HepG2 (cell line): ENCODE results near the gene KIF22. TPM values are rescaled to one million over a fixed set of nuclear protein-coding genes. Genes with fewer than 3 reads are reported as not detected.
A peak's percentile ranks its signal among the peaks of the same experiment; 100 is the strongest.

ENCODE experiments used
- CHD2 ChIP-seq: IDR thresholded peaks from 2 replicates; pipeline ENCODE4 v1.6.1; 2011; ENCODE audit warnings: low read depth, low read length, improper control_type of control experiment
- DR1 ChIP-seq: sonication (generic); formaldehyde crosslinking; IDR thresholded peaks from 2 replicates; pipeline ENCODE4 v1.8.0; 2021; ENCODE audit warnings: mild to moderate bottlenecking, missing genetic modification reagents, inconsistent platforms
- FOSL2 ChIP-seq: sonication (generic); formaldehyde crosslinking; IDR thresholded peaks from 2 replicates; pipeline ENCODE4 v1.4.0; 2020; ENCODE audit warnings: missing genetic modification reagents
- FOXO4 ChIP-seq: sonication (generic); formaldehyde crosslinking; conservative IDR thresholded peaks from 2 replicates; pipeline ENCODE4 v1.8.1; 2023; ENCODE audit warnings: missing genetic modification reagents
- HNF1B ChIP-seq: sonication (generic); formaldehyde crosslinking; IDR thresholded peaks from 2 replicates; pipeline ENCODE4 v1.5.1; 2020; ENCODE audit warnings: mild to moderate bottlenecking, moderate library complexity, missing genetic modification reagents
- HNRNPK ChIP-seq: fragments of 200-400 bp; formaldehyde crosslinking; IDR thresholded peaks from 2 replicates; pipeline ENCODE4 v1.6.1; 2018; ENCODE audit warnings: low read length, low read depth, moderate library complexity, mild to moderate bottlenecking; ENCODE audit not compliant: poor library complexity, severe bottlenecking
- JUND ChIP-seq: sonication (generic); formaldehyde crosslinking; IDR thresholded peaks from 2 replicates; pipeline ENCODE4 v1.8.0; 2022; ENCODE audit warnings: mild to moderate bottlenecking, missing genetic modification reagents
- NCOA2 ChIP-seq: sonication (generic); formaldehyde crosslinking; IDR thresholded peaks from 2 replicates; pipeline ENCODE4 v1.8.0; 2022; ENCODE audit warnings: inconsistent platforms
- PATZ1 ChIP-seq: sonication (generic); formaldehyde crosslinking; IDR thresholded peaks from 2 replicates; pipeline ENCODE4 v1.4.0; 2020; ENCODE audit warnings: missing genetic modification reagents
- PAWR ChIP-seq: sonication (generic); formaldehyde crosslinking; IDR thresholded peaks from 2 replicates; pipeline ENCODE4 v1.4.0; 2020; ENCODE audit warnings: missing genetic modification reagents, mild to moderate bottlenecking, borderline replicate concordance
- PBX2 ChIP-seq: IDR thresholded peaks from 2 replicates; pipeline ENCODE4 v1.6.1; 2016; ENCODE audit warnings: control low read depth
- PLSCR1 ChIP-seq: sonication (generic); formaldehyde crosslinking; IDR thresholded peaks from 2 replicates; pipeline ENCODE4 v1.5.0; 2020; ENCODE audit warnings: missing genetic modification reagents, mild to moderate bottlenecking, borderline replicate concordance
- TBX3 ChIP-seq: fragments of 450-650 bp; IDR thresholded peaks from 2 replicates; pipeline ENCODE4 v1.6.1; 2017; ENCODE audit warnings: antibody characterized with exemption, mild to moderate bottlenecking, inconsistent platforms, borderline replicate concordance
- TCF12 ChIP-seq, 2 experiments: fragments of 450-650 bp in 1 of 2; sonication (generic) in 1 of 2; formaldehyde crosslinking in 1 of 2; IDR thresholded peaks; 2 replicates each; pipeline versions ENCODE4 v1.6.1 to v1.8.0; 2017 to 2022; ENCODE audit warnings: antibody characterized with exemption in 1 of 2, mild to moderate bottlenecking in 1 of 2, missing genetic modification reagents in 1 of 2, moderate library complexity in 1 of 2
- U2AF1 ChIP-seq: fragments of 200-400 bp; formaldehyde crosslinking; optimal IDR thresholded peaks from 2 replicates; pipeline ENCODE3; 2017; ENCODE audit warnings: mild to moderate bottlenecking, low read depth, low read length
- ZFP36L1 ChIP-seq: sonication (generic); formaldehyde crosslinking; IDR thresholded peaks from 2 replicates; pipeline ENCODE4 v1.8.0; 2022; ENCODE audit warnings: mild to moderate bottlenecking, missing genetic modification reagents, moderate library complexity
- ZFP90 ChIP-seq: sonication (generic); formaldehyde crosslinking; IDR thresholded peaks from 2 replicates; pipeline ENCODE4 v1.8.0; 2022; ENCODE audit warnings: missing genetic modification reagents, mild to moderate bottlenecking, inconsistent platforms, borderline replicate concordance
- ZNF230 ChIP-seq: sonication (generic); formaldehyde crosslinking; IDR thresholded peaks from 2 replicates; pipeline ENCODE4 v1.4.0; 2020; ENCODE audit warnings: mild to moderate bottlenecking, missing genetic modification reagents
- ZNF234 ChIP-seq: sonication (generic); formaldehyde crosslinking; conservative IDR thresholded peaks from 2 replicates; pipeline ENCODE4 v1.5.1; 2020; ENCODE audit warnings: mild to moderate bottlenecking, missing genetic modification reagents
- ZNF326 ChIP-seq: sonication (generic); formaldehyde crosslinking; IDR thresholded peaks from 2 replicates; pipeline ENCODE4 v1.4.0; 2020; ENCODE audit warnings: missing genetic modification reagents, borderline replicate concordance
- ZNF446 ChIP-seq: sonication (generic); formaldehyde crosslinking; IDR thresholded peaks from 2 replicates; pipeline ENCODE4 v1.5.0; 2020; ENCODE audit warnings: mild to moderate bottlenecking, missing genetic modification reagents
- ZNF556 ChIP-seq: sonication (generic); formaldehyde crosslinking; IDR thresholded peaks from 2 replicates; pipeline ENCODE4 v1.4.0; 2020; ENCODE audit warnings: mild to moderate bottlenecking, missing genetic modification reagents, borderline replicate concordance
- polyA plus RNA-seq, 8 experiments: library from polyadenylated mRNA; depleted of rRNA in 3 of 8; stranded (reverse) in 7 of 8; unstranded in 1 of 8; fragments of >200 nt; fragmentation: Illumina TruSeq in 4 of 8; extraction: Trizol in 4 of 8; gene quantifications; 2 replicates each; pipeline versions ENCODE4 v1.2.1 to v1.2.3, GENCODE V29; 2011 to 2016; ENCODE audit warnings: low read depth in 4 of 8, missing spikeins in 1 of 8, mixed read lengths in 1 of 8; ENCODE audit not compliant: insufficient read depth in 1 of 8
- total RNA-seq, 5 experiments: library from RNA; depleted of rRNA; stranded (reverse); fragments of >200 nt; fragmentation: Illumina TruSeq; extraction: Trizol; gene quantifications; 2 replicates each; pipeline ENCODE4 v1.2.3, GENCODE V29; 2016; ENCODE audit warnings: low read depth in 1 of 5

The KIF22 gene
- total and polyA plus RNA-seq, 2 of the 13 experiments (the other 11 are each of a cell fraction or from before 2014, with no cell fraction given): 95.8 to 118 TPM

GRCh38 chr16:29790183-29790948, at the start of gene KIF22 (continued):
- TF ChIP-seq NCOA2 (CRISPR knock-in tag) (peak; percentile 14; the same call in 1 of the 2 replicates), ZFP90 (CRISPR knock-in tag) (peak; percentile 71), DR1 (peak; percentile 88), HNF1B (CRISPR knock-in tag) (peak; percentile 93), PBX2 (no peak), U2AF1 (peak; percentile 50), PATZ1 (peak; percentile 47; the same call in 1 of the 2 replicates), ZNF234 (CRISPR knock-in tag) (peak; percentile 62; the same call in 1 of the 2 replicates), TCF12 (IDR thresholded peaks at IDR 0.05) (no peak), TCF12 (CRISPR knock-in tag; IDR thresholded peaks at IDR 0.05) (peak; percentile 62; the same call in 1 of the 2 replicates), PAWR (CRISPR knock-in tag) (peak; percentile 87; the same call in 1 of the 2 replicates), TBX3 (no peak; the same call in 1 of the 2 replicates), JUND (CRISPR knock-in tag) (peak; percentile 83), FOSL2 (CRISPR knock-in tag) (no peak; the same call in none of the 2 replicates), HNRNPK (peak; percentile 83), ZNF326 (no peak), ZNF556 (CRISPR knock-in tag) (no peak; the same call in 1 of the 2 replicates), FOXO4 (CRISPR knock-in tag) (no peak), PLSCR1 (CRISPR knock-in tag) (no peak), ZNF230 (CRISPR knock-in tag) (0 out of 2 replicates have a peak, but pooled peaks have one; percentile 84), CHD2 (peak; percentile 65; the same call in 1 of the 2 replicates), ZFP36L1 (peak; percentile 93), ZNF446 (CRISPR knock-in tag) (no peak)
